Endothelial cell (in vitro differentiated cells): ENCODE data around the gene CDIP1. TPM values are rescaled to one million over a fixed set of nuclear protein-coding genes. Genes with fewer than 3 reads are reported as not detected.

ENCODE experiments used
- DNase-seq: peaks from one replicate; pipeline ENCODE4 v3.0.0; 2021; ENCODE audit warnings: low spot score
- H3K27ac Mint-ChIP-seq: one replicate; pipeline ENCODE4 v1.8.0; 2021; ENCODE audit warnings: mixed read lengths, inconsistent platforms; ENCODE audit not compliant: unreplicated experiment
- H3K27me3 Mint-ChIP-seq: one replicate; pipeline ENCODE4 v1.8.0; 2021; ENCODE audit warnings: mild to moderate bottlenecking, moderate library complexity, mixed read lengths, inconsistent platforms; ENCODE audit not compliant: unreplicated experiment
- H3K36me3 Mint-ChIP-seq: one replicate; pipeline ENCODE4 v1.8.0; 2021; ENCODE audit warnings: mild to moderate bottlenecking, low read depth, mixed read lengths, inconsistent platforms; ENCODE audit not compliant: unreplicated experiment
- H3K4me1 Mint-ChIP-seq: one replicate; pipeline ENCODE4 v1.8.0; 2021; ENCODE audit warnings: mild to moderate bottlenecking, mixed read lengths, inconsistent platforms; ENCODE audit not compliant: unreplicated experiment
- H3K4me3 Mint-ChIP-seq: one replicate; pipeline ENCODE4 v1.8.0; 2021; ENCODE audit warnings: mild to moderate bottlenecking, mixed read lengths, inconsistent platforms; ENCODE audit not compliant: unreplicated experiment
- H3K9me3 Mint-ChIP-seq: one replicate; pipeline ENCODE4 v1.8.0; 2021; ENCODE audit warnings: mixed read lengths, inconsistent platforms; ENCODE audit not compliant: unreplicated experiment
- total RNA-seq: library from RNA; stranded (reverse); fragmentation: NEBNext Ultra II Directional; extraction: Animal tissue kit (Norgen Biotek cat#: 25700); gene quantifications from one replicate; pipeline ENCODE4 v1.2.1, GENCODE V29; 2021; ENCODE audit not compliant: unreplicated experiment
- TF ChIP-seq, protein P1 (sequence below): fragments of 200-600 bp; sonication (generic); IDR thresholded peaks from one replicate; pipeline ENCODE4 v1.5.0; 2021; ENCODE audit warnings: antibody characterized with exemption; ENCODE audit not compliant: unreplicated experiment

Gene CDIP1
- total RNA-seq, 1 donor from 2014 or later: 25.6 TPM

DNA sequence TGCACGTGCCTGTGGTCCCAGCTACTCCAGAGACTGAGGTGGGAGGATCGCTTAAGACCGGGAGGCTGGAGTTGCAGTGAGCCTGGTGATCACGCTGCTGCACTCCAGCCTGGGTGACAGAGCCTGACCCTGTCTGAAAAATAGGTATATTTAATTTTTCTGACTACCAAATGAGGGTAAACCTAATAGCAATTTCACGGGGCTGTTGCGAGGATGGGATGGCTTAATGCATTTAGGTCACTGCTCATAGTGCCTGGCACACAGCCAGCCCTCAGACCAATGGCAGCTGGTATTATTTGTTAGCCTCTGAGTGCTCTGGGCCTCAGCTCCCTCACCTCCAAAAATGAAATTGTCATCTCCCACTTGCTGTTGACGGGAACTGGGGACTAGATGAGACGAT, 5.9 kb upstream of the CDIP1 start:
- DNase-seq: no peak
- Mint-ChIP-seq H3K4me1 (no peaks in the 10 kb centered on the region), H3K27me3 (no peaks in the 10 kb centered on the region), H3K36me3 (peaks cover 7% of the 10 kb centered on the region), H3K27ac (no peak overlapping the region), H3K9me3 (peaks cover 8% of the 10 kb centered on the region), H3K4me3 (no peak overlapping the region)
- TF ChIP-seq, protein P1, sequence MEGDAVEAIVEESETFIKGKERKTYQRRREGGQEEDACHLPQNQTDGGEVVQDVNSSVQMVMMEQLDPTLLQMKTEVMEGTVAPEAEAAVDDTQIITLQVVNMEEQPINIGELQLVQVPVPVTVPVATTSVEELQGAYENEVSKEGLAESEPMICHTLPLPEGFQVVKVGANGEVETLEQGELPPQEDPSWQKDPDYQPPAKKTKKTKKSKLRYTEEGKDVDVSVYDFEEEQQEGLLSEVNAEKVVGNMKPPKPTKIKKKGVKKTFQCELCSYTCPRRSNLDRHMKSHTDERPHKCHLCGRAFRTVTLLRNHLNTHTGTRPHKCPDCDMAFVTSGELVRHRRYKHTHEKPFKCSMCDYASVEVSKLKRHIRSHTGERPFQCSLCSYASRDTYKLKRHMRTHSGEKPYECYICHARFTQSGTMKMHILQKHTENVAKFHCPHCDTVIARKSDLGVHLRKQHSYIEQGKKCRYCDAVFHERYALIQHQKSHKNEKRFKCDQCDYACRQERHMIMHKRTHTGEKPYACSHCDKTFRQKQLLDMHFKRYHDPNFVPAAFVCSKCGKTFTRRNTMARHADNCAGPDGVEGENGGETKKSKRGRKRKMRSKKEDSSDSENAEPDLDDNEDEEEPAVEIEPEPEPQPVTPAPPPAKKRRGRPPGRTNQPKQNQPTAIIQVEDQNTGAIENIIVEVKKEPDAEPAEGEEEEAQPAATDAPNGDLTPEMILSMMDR: no peak

DNA sequence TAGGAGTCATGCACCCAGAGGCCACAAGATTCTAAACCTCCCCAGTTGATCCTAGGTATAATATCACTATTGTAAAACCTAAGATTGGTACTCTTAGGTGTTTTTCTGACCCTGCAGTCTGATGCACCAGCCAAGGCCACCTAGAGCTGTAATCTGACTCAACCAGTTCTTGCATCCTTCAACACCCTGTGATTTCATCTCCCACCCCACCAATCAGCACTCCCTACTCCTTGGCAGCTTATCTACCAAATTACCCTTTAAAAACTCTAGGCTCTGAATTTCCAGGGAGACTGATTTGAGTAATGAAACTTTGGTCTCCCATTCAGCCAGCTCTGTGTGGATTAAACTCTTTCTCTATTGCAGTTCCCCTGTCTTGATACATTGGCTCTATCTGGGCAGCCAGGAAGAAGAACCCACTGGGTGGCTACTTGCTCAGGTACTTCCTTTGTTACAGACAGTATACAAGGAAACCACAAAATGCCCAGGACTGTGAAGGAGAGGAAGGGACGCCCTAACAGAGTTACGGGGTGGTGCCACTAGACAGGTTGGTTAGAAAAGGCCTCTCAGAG, 1.2 kb upstream of the CDIP1 start:
- Mint-ChIP-seq H3K27me3 (peaks cover 13% of the 10 kb centered on the region), H3K4me1 (peaks cover 7% of the 10 kb centered on the region), H3K36me3 (peaks cover 15% of the 10 kb centered on the region), H3K9me3 (peaks cover 8% of the 10 kb centered on the region), H3K27ac (no peak overlapping the region), H3K4me3 (peak overlapping the region; percentile 76)
- TF ChIP-seq, protein P1: no peak
- DNase-seq: no peak

DNA sequence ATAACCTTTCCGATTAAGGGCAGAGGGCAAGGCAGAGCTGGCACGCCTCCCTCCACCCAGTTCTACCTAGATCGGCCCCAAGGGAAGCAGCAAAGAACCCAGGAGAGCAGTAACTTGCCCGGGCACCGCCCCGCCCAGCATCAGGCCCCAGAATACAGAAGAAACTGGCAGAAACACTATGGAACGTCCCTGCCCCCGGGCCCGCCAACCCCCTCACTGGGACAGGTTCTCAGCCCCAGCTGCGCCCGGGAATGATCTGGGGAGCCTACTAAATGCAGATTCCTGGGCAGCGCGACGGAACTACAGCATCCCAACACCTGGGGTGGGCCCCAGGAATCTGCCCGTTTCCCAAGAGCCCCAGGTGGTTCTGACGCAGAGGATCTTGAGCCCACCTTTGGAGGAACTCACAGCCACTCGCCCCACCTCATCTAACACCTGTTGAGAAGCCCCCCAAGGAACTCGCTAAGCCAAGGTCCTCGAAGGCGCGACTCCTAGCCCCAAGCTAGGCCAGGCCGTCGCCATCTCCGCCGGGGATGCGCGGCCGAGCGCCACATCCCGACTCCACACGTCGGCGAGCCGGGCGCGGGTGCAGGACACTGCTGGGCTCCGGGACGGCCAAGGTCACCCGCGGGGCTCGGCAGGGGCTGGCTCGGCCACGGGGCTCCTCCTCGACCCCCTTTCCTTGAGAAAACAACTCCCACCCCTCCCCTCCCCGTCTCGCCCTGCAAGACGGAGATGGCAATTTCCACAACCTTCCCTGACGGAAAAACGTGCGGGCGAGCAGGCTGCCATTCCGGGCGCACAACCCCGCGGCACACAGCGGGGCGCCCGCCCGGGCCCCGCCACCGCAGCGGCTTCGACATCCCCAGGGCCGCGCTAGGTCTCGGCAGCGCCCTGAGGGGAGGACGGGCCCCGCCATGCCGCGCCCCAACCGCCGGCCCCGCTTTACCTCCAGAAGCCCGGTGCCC, 913 bp downstream of the CDIP1 start:
- peak overlapping the region; percentile 92 for H3K4me3 Mint-ChIP-seq
- peaks cover 11% of the 10 kb centered on the region for H3K4me1 Mint-ChIP-seq
- TF ChIP-seq, protein P1: no peak
- H3K27me3 Mint-ChIP-seq: peaks cover 13% of the 10 kb centered on the region
- peaks cover 15% of the 10 kb centered on the region for H3K36me3 Mint-ChIP-seq
- DNase-seq: peak; percentile 25
- H3K27ac Mint-ChIP-seq: no peak overlapping the region
- peaks cover 8% of the 10 kb centered on the region for H3K9me3 Mint-ChIP-seq

DNA sequence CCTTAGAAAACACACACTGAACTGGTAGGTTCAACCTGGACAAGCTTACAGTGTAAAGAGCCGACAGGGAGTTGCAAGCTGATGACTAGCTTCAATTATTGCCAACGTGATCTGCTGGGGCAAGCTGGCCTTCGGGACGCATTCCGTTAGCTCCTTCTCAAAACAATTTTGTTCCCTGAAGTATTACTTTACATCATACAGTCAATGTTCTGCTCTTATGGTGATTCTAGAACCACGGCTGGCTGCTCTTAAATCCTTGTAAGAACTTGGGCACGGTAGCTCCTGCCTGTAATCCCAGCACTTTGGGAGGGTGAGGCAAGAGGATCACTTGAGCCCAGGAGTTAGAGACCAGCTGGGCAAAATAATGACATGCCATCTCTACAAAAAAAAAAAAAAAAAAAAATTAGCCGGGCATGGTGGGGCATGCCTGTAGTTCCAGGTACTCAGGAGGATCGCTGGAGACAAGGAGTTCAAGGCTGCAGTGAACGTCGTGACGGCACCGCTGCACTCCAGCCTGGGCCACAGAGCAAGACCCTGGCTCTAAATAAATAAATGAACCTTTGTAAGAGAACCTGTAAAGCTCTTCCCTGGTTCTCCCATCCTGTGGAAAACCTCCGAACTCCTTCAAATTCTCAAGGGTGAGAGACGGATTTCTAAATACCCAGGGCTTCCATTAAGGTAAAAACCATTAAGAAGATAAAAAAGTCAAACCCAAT, 2.0 kb downstream of the CDIP1 start:
- peaks cover 8% of the 10 kb centered on the region for H3K9me3 Mint-ChIP-seq
- peaks cover 21% of the 10 kb centered on the region for H3K36me3 Mint-ChIP-seq
- peak overlapping the region; percentile 67 for H3K27ac Mint-ChIP-seq
- DNase-seq: no peak
- TF ChIP-seq, protein P1: no peak
- H3K4me3 Mint-ChIP-seq: peak overlapping the region; percentile 92
- H3K27me3 Mint-ChIP-seq: peaks cover 13% of the 10 kb centered on the region
- H3K4me1 Mint-ChIP-seq: peaks cover 11% of the 10 kb centered on the region
